ENCODE results near the gene SNN. TPM values are rescaled to one million over a fixed set of nuclear protein-coding genes. Genes with fewer than 3 reads are reported as not detected.

The SNN gene
- total RNA-seq, 3 donors from 2014 or later, result 16.4 to 68.3 (median 18.7) TPM

DNA sequence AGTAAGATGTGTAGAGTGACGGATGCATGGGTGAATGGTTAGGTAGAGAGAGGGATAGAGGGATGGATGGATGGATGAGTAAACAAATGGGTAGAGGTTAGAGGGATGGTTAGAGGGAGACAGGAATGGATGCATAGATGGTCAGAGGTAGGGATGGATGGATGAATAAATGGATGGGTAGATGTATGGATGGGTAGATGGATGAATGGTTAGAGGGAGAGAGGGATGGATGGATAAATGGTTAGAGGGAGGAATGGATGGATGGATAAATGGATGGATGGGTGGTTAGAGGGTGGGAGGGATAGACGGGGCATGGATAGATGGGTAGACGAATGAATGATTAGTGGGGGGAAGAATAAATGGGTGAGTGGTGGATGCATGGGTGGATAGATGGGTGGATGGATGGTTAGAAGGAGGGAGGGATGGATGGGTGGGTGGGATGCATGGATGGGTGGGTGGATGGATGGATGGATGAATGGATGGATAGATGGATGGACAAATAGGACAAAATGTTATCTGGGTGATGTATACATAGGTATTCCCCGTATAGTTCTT, 29.2 kb upstream of the SNN start:
- DNase-seq (ENCODE audit: low spot score in 2 of 2), result no peak
- intact Hi-C loops (cut with DNase I; ENCODE audit: low total_unique reads), result no loop called here

DNA sequence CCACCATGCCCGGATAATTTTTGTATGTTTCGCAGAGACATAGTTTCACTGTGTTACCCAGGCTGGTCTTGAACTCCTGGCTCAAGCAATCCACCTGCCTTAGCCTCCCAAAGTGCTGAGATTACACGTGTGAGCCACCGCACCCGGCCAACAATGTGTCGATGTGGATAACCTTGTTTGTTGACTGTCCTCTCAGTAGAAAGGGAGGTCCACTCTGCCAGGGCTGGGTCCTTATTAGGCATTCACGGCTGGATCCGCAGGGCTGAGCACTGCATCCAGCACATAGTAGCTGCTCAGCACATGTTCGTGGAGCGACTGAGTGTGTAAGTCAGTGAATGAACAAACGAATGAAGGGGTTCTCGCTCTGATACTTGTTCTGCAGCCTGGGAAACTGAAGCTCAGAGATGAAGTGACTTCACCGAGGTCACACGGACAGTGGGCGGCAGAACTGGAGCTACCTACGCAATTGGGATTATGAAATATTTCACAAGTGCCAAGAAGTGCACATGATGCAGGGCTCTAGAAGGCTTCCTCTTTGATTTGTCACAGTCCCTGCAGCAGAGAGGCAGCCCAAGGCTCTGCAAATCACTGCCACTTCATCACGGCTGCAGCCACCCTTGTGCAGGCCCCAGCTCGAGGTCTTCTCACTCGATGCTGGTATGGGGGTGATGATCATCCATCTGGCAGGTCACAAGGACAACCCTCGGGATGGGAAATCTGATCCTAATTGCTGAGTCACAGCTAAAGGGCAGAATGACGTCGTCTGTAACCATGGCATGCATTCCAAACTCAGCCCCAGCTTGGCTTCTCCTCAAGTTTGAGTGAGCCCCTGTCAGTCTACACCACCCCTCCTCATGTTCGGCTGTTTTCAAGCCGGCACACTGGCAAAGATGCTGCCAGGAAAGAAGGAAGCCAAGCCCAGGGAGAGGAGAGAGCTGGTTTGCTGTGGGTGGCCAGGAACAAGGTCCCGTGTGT, 28.0 kb upstream of the SNN start:
- TF ChIP-seq POLR2A (IDR thresholded peaks at IDR 0.05) (no peak), POLR2AphosphoS5 (IDR thresholded peaks at IDR 0.05) (peak; percentile 95 to 98 (median 95))
- H3K27me3 ChIP-seq, result no peaks in the 10 kb centered on the region
- DNase-seq (ENCODE audit: low spot score in 2 of 2), result peak; percentile 64 to 90
- peak overlapping the region; percentile 95 for H3K27ac ChIP-seq
- intact Hi-C loops (cut with DNase I; ENCODE audit: low total_unique reads), result no loop called here
- H3K9me3 ChIP-seq, result no peaks in the 10 kb centered on the region
- H3K4me3 ChIP-seq, result peak overlapping the region in 2 of 3 donors; percentile 5 to 29
- no peaks in the 10 kb centered on the region for H3K36me3 ChIP-seq
- peaks cover 0 to 10% of the 10 kb centered on the region in 2 donors for H3K4me1 ChIP-seq

More for the DNA sequence above, 29.2 kb upstream of the SNN start:
- Histone ChIP-seq H3K4me1 (peaks cover 0 to 10% of the 10 kb centered on the region in 2 donors), H3K27me3 (no peaks in the 10 kb centered on the region), H3K27ac (peak overlapping the region; percentile 7 to 95), H3K36me3 (no peaks in the 10 kb centered on the region), H3K4me3 (no peak overlapping the region), H3K9me3 (no peaks in the 10 kb centered on the region)
- TF ChIP-seq POLR2AphosphoS5 (IDR thresholded peaks at IDR 0.05), result no peak
- no peak for TF ChIP-seq POLR2A (IDR thresholded peaks at IDR 0.05)
- TF ChIP-seq, protein P1, sequence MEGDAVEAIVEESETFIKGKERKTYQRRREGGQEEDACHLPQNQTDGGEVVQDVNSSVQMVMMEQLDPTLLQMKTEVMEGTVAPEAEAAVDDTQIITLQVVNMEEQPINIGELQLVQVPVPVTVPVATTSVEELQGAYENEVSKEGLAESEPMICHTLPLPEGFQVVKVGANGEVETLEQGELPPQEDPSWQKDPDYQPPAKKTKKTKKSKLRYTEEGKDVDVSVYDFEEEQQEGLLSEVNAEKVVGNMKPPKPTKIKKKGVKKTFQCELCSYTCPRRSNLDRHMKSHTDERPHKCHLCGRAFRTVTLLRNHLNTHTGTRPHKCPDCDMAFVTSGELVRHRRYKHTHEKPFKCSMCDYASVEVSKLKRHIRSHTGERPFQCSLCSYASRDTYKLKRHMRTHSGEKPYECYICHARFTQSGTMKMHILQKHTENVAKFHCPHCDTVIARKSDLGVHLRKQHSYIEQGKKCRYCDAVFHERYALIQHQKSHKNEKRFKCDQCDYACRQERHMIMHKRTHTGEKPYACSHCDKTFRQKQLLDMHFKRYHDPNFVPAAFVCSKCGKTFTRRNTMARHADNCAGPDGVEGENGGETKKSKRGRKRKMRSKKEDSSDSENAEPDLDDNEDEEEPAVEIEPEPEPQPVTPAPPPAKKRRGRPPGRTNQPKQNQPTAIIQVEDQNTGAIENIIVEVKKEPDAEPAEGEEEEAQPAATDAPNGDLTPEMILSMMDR (IDR thresholded peaks at IDR 0.05), result no peak

DNA sequence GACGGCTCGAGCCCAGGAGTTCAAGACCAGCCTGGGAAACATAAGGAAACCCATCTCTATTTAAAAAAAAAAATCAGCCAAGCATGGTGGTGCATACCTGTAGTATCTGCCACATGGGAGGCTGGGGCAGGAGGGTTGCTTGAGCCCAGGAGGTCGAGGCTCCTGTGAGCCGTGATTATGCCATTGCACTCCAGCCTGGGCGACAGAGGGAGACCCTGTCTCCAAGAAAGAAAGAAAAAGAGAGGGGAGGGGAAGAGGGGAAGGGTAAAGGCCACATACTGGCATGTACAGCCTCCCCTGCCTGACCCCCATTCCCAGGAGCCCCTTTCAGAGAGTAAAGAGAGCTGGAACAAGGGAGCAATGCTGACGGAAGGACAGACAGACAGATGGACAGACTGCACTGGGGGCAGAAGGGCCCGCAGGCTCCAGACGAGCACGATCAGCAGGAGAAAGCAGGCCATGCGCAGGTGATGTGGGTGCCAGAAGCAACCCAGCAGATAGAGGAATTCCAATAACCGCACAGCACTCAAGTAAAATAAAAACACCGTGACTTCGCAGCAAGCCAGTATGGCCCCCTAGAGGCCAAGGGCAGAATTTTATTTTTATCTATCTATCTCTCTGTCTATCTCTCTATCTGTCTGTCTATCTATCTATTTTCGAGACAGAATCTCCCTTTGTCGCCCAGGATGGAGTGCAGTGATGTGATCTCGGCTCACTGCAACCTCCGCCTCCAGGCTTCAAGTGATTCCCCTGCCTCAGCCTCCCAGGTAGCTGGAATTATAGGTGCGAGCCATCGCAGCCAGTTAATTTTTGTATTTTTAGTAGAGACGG, 27.1 kb upstream of the SNN start:
- intact Hi-C loops (cut with DNase I; ENCODE audit: low total_unique reads), result no loop called here

DNA sequence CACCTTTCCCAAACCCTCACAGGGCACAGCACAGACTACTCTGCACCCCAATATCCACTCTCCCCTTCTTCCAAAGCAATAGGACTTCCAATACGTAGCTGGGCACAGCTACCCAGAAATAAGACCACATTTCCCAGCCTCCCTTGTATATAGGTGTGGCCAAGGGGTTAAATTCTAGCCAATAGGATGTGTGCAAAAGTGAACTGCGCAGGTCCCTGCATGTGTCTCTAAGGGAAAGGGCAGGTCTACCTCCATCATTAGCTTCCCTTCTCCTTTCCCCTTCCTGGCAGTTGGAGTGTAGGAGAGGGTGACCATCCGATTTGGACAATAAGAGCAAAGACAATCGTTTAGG, 25.5 kb upstream of the SNN start:
- H3K9me3 ChIP-seq, result no peaks in the 10 kb centered on the region

More for the DNA sequence above, 27.1 kb upstream of the SNN start:
- no peaks in the 10 kb centered on the region for H3K27me3 ChIP-seq
- no peaks in the 10 kb centered on the region for H3K9me3 ChIP-seq
- H3K4me3 ChIP-seq, result no peak overlapping the region
- no peaks in the 10 kb centered on the region for H3K36me3 ChIP-seq
- peaks cover 0 to 10% of the 10 kb centered on the region in 2 donors for H3K4me1 ChIP-seq
- DNase-seq (ENCODE audit: low spot score in 2 of 2), result peak in 1 of 2 donors; percentile 54
- TF ChIP-seq, protein P1 (IDR thresholded peaks at IDR 0.05), result peak; percentile 90 to 91 (median 90)
- no peak for TF ChIP-seq POLR2A (IDR thresholded peaks at IDR 0.05)
- no peak for TF ChIP-seq POLR2AphosphoS5 (IDR thresholded peaks at IDR 0.05)
- peak overlapping the region; percentile 95 for H3K27ac ChIP-seq

DNA sequence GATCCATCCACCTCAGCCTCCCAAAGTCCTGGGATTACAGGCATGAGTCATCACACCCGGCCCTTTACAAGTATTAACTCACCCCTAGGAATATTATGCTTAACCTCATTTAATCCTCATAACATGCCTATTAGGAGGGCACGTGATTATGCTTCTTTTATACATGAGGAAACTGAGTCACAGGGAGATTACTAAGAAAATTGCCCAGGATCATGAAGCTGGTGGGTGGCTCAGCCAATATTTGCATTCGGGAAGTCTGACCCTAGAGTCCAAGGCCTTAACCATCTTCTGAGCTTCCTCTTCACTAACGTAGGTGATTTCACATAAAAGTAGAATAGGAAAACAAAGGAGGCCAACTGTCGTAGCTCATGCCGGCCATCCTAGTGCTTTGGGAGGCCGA, 19.0 kb upstream of the SNN start:
- no peak for DNase-seq (ENCODE audit: low spot score in 2 of 2)
- no peak overlapping the region for H3K27ac ChIP-seq
- no peaks in the 10 kb centered on the region for H3K4me1 ChIP-seq
- TF ChIP-seq, protein P1 (IDR thresholded peaks at IDR 0.05), result no peak
- TF ChIP-seq POLR2A (IDR thresholded peaks at IDR 0.05) (no peak), POLR2AphosphoS5 (IDR thresholded peaks at IDR 0.05) (no peak)
- no peak overlapping the region for H3K4me3 ChIP-seq
- intact Hi-C loops (cut with DNase I; ENCODE audit: low total_unique reads), result no loop called here
- H3K9me3 ChIP-seq, result no peaks in the 10 kb centered on the region
- H3K27me3 ChIP-seq, result no peaks in the 10 kb centered on the region
- H3K36me3 ChIP-seq, result no peaks in the 10 kb centered on the region

More for the DNA sequence above, 25.5 kb upstream of the SNN start:
- no peaks in the 10 kb centered on the region for H3K27me3 ChIP-seq
- TF ChIP-seq, protein P1 (IDR thresholded peaks at IDR 0.05), result no peak
- TF ChIP-seq POLR2AphosphoS5 (IDR thresholded peaks at IDR 0.05), result no peak
- TF ChIP-seq POLR2A (IDR thresholded peaks at IDR 0.05), result no peak
- H3K36me3 ChIP-seq, result no peaks in the 10 kb centered on the region
- H3K27ac ChIP-seq, result no peak overlapping the region
- H3K4me3 ChIP-seq, result no peak overlapping the region
- H3K4me1 ChIP-seq, result peaks cover 0 to 10% of the 10 kb centered on the region in 2 donors
- intact Hi-C loops (cut with DNase I; ENCODE audit: low total_unique reads), result no loop called here
- no peak for DNase-seq (ENCODE audit: low spot score in 2 of 2)

Data from breast epithelium (tissue), 4 donors.